Posterior cingulate gyrus (tissue), 11 donors: ENCODE data around the gene SCNN1G.
"Not testable (repeated sequence)": the region's sequence is repeated elsewhere in the genome, so short reads cannot be mapped to it uniquely, and the experiment has no call there.

Source experiments
- DNase-seq, 10 donors: peaks; one replicate each; pipeline versions ENCODE4 v3.0.0 to v3.0.0-alpha.2; 2020 to 2021; ENCODE audit warnings: mixed read lengths in 3 of 10
- intact Hi-C: fragments of 100-400 bp; cut with DNase I; formaldehyde crosslinking; loops from one replicate; pipeline ENCODE4 v1.15.1; 2023

SCNN1G gene

GRCh38 chr16:23182679-23183542, at the start of gene SCNN1G:
Gene SCNN1G, plus strand, starts transcription at chr16:23182745. Its CDS starts 3,527 bp downstream, at chr16:23186272.
- peak in 1 of 10 donors; percentile 83 for DNase-seq
- intact Hi-C loops = loop anchor here (1.0 to 10.0 kb wide), 2 partner anchors 251 to 288 kb away; no protein-coding TSS in a partner anchor

GRCh38 chr16:23132775-23133463, 49.6 kb upstream of the SCNN1G start:
- DNase-seq = peak in 1 of 10 donors; percentile 85
- intact Hi-C loops = no loop called here

- no peak for DNase-seq
- intact Hi-C loops = no loop called here
Measured at GRCh38 chr16:23134274-23134673, 48.3 kb upstream of the SCNN1G start.

- intact Hi-C loops = no loop called here
- no peak for DNase-seq
Measured at GRCh38 chr16:23137256-23137655, 45.3 kb upstream of the SCNN1G start.

- intact Hi-C loops = no loop called here
- DNase-seq = no peak
Measured at GRCh38 chr16:23137818-23138217, 44.7 kb upstream of the SCNN1G start.

GRCh38 chr16:23140107-23140506, 42.4 kb upstream of the SCNN1G start:
- DNase-seq = no peak
- intact Hi-C loops = no loop called here

GRCh38 chr16:23141033-23141432, 41.5 kb upstream of the SCNN1G start:
- DNase-seq = no peak
- intact Hi-C loops = no loop called here

GRCh38 chr16:23141500-23141899, 41.0 kb upstream of the SCNN1G start:
- DNase-seq = no peak
- intact Hi-C loops = no loop called here

- no peak for DNase-seq
- intact Hi-C loops = no loop called here
Measured at GRCh38 chr16:23141959-23142740, 40.4 kb upstream of the SCNN1G start.

GRCh38 chr16:23143391-23143790, 39.2 kb upstream of the SCNN1G start:
- no peak for DNase-seq
- intact Hi-C loops = no loop called here

- intact Hi-C loops, DNase-seq: not testable (repeated sequence)
Measured at GRCh38 chr16:23144393-23144792, 38.2 kb upstream of the SCNN1G start.

GRCh38 chr16:23145186-23145585, 37.4 kb upstream of the SCNN1G start:
- intact Hi-C loops = no loop called here
- no peak for DNase-seq

GRCh38 chr16:23145608-23146007, 36.9 kb upstream of the SCNN1G start:
- no peak for DNase-seq
- intact Hi-C loops = no loop called here

- no peak for DNase-seq
- intact Hi-C loops = no loop called here
Measured at GRCh38 chr16:23146877-23147601, 35.5 kb upstream of the SCNN1G start.

GRCh38 chr16:23147666-23148065, 34.9 kb upstream of the SCNN1G start:
- DNase-seq = no peak
- intact Hi-C loops = no loop called here

- no peak for DNase-seq
- intact Hi-C loops = no loop called here
Measured at GRCh38 chr16:23148166-23148512, 34.4 kb upstream of the SCNN1G start.

- DNase-seq = peak; percentile 25 to 95 (median 54)
- intact Hi-C loops = no loop called here
Measured at GRCh38 chr16:23148513-23149266, 33.9 kb upstream of the SCNN1G start.

GRCh38 chr16:23149267-23149992, 33.1 kb upstream of the SCNN1G start, which contains the start of gene USP31:
Gene USP31, minus strand, starts transcription at chr16:23149452. Its CDS starts 182 bp downstream, at chr16:23149270.
- peak; percentile 93 to 99 (median 97) for DNase-seq
- intact Hi-C loops = no loop called here

- intact Hi-C loops = no loop called here
- no peak for DNase-seq
Measured at GRCh38 chr16:23149993-23150364, 32.6 kb upstream of the SCNN1G start.
